GM19463 (cell line): ENCODE measurements around the gene MYO1F.
"Not testable (repeated sequence)": the region's sequence is repeated elsewhere in the genome, so short reads cannot be mapped to it uniquely, and the experiment has no call there.

ENCODE experiments used
- ATAC-seq: cut with Tn5 transposase; IDR thresholded peaks from one replicate; pipeline ENCODE4 v1.9.1; 2021; ENCODE audit warnings: mild to moderate bottlenecking, moderate library complexity; ENCODE audit not compliant: unreplicated experiment

Gene MYO1F

DNA sequence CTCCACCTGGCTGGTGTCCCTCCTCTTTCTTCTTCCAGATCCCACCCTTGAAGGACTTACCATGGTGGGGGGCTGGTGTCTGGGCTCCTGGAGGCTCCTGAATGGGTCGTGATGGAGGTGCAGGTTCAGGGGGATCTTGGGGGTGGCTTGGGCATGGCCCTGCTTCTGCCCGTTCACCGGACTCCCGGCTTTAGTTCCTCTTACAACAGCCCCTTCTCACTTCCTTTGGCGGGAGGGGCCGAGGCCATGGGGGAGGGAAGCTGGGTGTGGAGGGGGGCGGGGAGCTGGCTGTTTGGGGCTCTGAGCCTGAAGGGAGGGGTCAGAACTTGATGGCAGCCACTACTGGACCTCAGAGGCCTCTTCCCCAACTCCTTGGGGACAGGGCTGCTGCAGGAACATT, at the start of gene MYO1F:
MYO1F (minus strand) TSS at position 196 of the 400 bp plus-strand sequence; CDS start at position 63, 133 bp downstream.
- no peak for ATAC-seq

DNA sequence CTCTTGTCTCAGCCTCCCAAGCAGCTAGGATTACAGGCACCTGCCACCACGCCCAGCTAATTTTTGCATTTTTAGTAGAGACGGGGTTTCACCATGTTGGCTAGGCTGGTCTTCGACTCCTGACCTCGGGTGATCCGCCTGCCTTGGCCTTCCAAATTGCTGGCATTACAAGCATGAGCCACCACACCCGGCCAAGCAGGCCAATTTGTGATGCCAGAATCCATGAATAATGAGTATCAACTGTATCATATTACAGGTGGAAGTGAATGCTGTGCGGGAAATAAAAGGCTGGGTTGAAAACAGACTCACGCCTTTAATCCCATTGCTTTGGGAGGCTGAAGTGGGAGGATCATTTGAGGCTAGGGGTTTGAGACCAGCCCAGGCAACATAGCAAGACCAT, 49.6 kb upstream of the MYO1F start:
- no peak for ATAC-seq

DNA sequence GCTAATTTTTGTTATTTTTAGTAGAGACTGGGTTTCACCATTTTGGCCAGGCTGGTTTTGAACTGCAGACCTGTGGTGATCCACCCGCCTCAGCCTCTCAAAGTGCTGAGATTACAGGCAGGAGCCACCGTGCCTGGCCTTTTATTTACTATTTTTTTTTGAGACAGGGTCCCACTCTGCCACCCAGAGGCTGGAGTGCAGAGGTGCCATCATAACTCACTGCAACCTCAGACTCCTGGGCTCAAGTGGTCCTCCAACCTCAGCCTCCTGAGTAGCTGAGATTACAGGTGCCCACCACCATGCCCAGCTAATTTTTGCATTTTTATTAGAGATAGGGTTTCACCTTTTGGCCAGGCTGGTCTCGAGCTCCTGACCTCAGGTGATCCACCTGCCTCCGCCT, 45.6 kb upstream of the MYO1F start:
- not testable (repeated sequence) for ATAC-seq

DNA sequence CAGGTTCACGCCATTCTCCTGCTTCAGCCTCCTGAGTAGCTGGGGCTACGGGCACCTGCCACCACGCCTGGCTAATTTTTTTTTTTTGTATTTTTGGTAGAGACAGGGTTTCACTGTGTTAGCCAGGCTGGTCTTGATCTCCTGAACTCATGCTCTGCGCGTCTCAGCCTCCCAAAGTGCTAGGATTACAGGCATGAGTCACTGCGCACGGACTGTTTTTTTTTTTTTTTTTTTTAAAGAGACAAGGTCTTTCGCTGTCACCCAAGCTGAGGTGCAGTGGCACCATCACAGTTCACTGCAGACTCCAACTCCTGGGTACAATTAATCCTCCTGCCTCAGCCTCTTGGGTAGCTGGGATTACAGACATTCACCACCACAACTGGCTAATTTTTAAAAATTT, 41.5 kb upstream of the MYO1F start:
- no peak for ATAC-seq

DNA sequence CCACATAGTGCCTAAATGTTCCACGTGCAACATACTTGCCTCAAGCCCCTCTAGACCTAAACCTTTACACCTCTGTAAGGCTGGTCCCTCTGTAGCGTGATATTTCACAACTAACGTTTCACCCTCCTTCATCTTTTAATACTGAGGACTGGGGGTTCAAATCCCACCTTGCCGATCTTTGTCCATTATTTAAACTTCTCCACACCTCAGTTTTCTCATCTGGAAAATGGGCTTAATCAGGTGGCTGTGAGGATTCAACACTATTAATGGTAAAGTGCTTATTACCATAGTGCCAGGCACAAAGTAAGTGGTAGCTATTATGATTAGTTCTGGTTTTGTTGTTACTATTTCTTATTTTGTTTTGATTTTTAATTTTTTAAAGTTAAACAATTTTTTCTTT, 40.7 kb upstream of the MYO1F start:
- no peak for ATAC-seq

DNA sequence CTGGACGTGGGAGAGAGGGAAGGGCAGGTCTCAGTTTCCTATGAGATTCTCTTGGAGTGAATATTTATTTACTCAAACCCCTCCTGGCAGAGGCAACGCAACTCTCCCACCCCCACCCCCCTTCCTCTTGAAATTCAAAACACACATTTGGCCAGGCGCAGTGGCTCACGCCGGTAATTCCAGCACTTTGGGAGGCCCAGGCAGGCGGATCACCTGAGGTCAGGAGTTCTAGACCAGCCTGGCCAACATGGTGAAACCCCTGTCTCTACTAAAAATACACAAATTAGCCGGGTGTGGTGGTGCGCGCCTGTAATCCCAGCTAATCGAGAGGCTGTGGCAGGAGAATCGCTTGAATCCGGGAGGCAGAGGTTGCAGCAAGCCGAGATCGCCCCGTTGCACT, 40.1 kb upstream of the MYO1F start:
- ATAC-seq = not testable (repeated sequence)

DNA sequence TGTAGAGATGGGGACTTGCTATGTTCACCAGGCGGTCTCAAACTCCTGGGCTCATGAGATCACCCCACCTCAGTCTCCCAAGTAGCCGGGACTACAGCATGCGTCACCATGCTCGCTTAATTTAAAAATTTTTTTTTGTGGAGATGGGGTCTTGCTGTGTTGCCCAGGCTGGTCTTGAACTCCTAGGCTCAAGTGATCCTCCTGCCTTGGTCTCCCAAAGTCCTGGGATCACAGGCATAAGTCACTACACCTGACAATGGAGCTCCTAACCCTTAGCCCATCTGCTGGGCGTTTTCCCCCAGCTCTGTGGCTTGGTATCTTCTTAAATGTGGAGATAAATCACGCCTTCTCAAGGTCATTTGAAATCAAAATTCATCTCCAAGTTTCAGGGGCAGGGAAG, 39.6 kb upstream of the MYO1F start:
- no peak for ATAC-seq

DNA sequence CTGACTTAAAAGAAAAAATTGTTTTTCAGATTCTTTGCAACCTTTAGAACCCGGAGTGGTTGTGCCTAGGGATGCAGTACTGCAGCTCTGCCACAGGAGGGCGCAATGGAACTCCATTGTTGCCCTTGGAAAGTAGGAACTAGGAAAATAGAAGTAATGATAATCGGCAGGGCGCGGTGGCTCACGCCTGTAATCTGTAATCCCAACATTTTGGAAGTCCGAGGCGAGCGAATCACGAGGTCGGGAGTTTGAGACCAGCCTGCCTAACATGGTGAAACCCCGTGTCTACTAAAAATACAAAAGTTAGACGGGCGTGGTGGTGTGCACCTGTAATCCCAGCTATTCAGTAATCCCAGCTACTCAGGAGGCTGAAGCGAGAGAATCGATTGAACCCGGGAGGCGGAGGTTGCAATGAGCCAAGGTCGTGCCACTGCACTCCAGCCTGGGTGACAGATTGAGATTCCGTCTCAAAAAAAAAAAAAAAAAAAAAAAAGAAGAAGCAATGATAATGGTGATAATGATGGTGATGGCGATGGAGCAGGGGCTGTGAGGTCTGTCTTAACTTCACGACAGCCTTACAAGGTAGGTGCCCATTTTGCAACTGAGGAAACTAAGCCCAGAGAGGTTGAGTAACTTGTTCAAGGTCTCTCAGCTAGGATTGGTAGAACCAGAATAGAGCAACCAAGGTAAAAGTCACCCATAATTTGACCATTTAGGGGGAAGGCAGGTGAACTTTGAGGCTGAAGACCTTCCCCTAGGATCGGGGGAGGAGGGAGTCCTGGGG, 38.8 kb upstream of the MYO1F start:
- no peak for ATAC-seq

DNA sequence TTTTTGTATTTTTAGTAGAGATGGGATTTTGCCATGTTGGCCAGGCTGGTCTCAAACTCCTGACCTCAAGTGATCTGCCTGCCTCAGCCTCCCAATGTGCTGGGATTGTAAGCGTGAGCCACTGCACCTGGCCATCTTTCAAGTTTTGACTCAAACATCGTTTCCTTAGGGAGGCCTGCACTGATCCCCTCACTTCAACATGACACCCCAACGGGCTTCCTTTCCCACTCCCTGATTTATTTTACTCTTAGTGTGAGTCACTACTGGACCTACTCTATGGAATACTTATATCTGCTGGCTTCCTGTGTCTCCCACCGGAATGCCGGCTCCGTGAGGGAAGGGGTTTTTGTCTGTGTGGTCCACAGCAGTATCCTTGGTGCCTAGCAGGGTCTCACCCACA, 37.8 kb upstream of the MYO1F start:
- no peak for ATAC-seq

DNA sequence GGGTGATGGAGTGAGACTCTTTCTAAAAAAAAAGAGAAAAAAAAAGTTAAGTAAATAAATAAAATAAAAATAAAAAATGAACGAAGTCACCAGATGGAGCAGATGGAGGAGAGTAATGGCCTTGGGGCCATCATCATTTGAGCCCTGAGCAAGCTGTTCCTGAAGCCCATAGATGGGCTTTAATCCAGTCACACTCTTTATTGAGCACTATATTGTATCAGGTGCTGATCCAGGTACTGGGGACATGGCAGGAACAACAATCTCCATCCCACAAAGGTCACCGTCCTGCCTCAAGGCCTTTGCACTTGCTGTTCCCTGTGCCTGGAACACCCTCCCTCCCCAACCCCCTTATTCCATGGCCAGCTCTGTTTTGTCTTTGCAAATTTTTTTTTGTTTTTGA, 37.2 kb upstream of the MYO1F start:
- ATAC-seq = no peak

DNA sequence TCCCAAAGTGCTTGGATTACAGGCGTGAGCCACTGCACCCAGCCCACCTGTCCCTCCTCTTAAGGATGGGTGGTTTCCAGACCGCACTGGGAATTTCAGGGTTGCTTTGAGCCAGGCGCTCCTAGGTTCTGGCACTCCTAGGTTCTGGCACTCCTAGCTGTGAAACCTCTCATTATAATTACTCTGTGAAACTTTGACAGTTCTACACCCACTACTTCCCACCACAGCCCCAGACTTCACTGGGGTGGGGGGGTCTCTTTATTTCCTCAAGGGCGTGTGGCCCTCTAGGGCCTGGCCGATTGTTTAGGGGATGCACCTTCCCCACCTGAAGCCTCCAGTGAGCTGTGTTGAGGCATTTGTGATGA, 35.5 kb upstream of the MYO1F start:
- ATAC-seq = no peak

DNA sequence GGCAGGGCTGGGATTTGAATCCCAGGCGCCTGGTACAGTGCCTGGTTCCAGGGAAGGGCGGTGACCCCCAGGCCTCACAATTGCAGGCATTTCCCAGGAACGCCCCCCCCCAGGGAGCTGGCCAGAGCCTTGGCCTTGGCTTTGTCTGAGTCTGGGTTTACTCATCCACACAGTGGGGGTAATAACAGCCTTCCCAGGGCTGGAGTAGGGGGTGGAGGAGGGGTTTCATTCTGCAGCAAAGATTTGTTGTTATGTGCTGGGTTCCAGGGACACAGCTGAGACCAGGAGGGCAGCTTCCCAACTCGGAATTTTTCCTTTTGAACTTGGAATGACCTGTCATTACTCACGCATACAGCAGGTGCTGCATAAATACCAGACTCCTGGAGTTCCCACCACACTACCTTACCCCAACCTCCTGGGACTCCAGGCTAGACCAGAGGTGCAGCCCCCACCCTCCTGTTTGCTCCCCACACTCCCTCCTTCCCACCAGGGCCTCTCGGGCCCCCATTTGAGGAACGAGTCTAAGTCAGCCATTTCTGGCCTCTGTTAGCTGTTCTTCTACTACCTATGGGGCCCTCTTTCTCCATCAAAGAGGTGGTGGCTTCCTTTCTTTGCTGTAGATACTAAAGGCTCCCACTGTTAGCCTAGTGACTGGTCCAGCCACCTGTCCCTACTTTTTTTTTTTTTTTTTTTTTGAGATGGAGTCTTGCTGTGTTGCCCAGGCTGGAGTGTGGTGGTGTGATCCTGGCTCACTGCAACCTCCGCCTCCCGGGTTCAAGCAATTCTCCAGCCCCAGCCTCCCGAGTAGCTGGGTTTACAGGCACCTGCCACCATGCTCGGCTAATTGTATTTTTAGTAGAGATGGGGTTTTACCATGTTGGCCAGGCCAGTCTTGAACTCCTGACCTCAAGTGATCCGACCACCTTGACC, 34.9 kb upstream of the MYO1F start:
- no peak for ATAC-seq

DNA sequence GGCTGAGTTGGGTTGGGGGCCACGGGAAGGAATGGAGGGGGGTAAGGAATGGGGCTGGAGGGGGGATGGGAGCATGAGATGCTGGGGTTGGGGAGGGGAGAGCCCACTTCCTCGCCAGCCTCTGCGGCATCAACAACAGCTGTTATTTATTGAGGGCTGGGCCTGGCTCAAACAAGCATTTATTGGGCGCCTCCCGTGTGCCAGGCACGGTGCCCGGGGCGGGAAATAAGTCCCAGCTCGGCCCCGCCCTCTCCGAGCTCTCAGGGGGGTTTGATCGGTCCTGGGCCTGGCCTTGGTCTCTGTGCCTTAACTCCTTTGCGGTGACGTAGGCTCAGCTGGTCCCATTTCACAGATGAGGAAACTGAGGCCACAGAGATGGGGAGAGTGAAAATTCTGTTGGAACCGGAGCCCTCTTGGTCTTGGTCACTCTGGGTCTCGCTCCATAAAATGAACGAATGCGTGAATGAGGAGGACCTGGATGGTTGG, 34.2 kb upstream of the MYO1F start:
- ATAC-seq = no peak

DNA sequence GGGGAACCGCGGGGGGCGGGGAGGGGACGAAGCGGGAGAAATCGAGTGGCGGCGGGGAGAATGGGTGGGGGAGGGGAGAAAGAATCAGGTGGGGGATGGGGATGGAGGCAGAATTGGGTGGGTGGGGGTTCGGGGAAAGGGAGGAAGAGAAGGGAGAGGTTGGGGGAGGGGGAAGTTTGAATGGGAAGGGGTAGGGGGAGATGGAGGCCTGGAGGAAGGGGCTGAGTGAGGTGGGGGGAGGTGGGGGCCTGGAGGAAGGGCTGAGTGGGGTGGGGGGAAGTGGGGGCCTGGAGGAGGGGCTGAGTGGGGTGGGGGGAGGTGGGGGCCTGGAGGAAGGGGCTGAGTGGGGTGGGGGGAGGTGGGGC, 33.7 kb upstream of the MYO1F start:
- no peak for ATAC-seq

DNA sequence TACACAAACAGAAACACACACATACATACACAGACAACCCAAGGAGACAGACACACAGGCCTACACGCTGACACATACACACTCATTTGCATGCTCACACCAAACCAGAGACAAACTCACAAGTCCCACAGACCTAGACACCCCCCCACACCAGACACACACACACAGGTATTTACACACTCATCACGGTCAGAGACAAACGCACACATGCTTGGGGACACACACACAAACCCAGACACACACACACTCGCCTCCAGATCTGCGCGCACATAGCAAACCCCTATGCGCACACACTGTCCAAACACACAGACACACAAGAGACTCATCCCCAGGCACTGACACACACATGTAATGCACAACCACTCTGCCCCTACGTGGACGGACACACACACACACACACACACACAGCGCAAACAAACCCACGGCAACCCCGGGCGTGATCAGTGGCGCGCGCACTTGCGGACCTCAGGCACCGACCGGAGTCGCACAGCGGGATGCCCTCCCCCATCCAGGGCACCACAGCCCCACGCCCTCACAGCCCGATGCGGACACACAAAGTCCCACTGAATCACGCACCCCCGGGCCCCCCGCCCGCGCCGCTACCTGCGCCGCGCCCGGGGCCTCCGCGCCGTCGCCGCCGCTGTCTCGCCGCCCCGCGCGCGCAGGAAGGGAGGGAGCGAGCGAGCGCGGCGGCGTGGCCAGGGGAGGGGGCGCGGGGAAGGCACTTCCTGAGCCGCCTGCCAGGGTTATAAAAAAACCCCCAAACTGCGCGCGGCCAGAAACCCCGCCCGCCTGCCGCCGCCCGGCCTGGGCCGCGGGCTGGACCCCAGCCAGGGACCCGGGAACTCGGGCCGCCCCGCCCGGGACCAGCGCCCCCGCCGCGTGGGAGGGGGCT, 33.0 kb upstream of the MYO1F start, which contains the start of gene ADAMTS10:
ADAMTS10 (minus strand) TSS at position 675 of the 895 bp plus-strand sequence. CDS start 5,005 bp downstream, outside the sequence.
- no peak for ATAC-seq

DNA sequence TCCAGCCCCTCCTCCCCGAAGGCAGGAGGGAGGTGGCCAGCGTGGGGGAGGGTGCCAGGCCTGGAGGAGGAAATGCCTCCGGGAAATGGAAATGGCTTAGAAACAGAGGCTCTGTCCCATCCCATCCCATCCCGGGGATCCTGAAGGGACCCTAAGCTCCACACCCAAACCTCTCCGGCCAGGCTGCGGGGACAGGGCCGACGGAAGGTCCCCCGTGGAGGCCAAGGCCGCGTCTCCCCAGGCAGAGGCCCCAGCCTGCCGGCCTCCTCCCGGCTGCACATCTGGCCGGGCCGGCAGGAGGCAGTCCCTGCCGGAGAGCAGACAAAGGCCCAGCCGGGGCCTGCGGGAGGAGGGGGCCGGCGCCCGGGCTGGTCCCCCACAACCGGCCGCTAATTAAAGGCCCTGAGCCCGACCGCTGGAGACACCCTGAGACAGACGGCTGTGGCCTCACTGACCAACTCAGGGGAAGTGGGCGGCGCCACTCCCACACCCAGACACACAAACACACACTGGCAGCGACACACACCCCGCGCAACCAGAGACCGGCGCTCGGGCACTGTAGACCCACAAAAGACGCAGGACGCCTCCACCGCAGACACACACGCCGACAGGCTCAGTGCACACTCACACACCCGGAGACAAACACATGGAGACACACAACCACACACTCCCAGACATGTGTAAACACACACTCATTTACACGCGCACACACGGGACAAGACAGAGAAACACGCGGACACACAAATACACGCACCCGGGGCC, 32.2 kb upstream of the MYO1F start:
- ATAC-seq = no peak

DNA sequence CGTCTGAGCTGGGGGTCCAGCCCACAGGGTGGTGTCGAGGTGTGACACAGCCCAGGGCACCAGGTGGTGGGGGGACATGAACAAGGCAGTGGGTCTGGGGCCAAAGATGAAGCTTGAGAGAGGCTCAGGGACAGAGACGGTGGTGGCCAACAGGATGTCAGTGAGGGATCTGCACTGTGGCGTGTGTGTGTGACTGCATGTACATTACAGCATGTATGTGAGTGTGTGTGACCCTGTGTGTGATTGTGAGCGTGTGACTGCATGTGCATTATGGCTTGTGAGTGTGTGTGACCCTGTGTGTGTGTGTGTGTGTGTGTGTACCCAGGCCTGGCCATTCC, 31.7 kb upstream of the MYO1F start:
- no peak for ATAC-seq

DNA sequence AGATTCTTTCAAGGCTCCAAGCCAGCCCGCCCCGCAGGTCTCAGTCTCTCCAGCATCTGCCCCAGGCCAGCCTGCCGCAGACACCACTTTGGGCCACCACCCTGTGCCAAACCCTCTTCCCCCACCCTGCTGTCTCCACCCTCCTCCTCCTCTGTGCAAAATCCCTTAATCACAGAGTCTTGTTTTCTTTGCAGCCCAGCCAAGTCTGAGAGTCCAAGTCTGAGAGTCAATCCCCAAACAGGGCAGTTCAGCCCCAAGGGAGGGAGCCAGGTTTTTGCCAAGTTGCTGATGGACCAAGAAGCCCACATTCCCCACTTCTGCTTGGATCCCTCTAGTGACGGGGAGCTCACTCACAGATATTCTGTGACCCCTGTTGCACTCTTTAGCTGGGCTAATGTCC, 30.1 kb upstream of the MYO1F start:
- ATAC-seq = no peak

DNA sequence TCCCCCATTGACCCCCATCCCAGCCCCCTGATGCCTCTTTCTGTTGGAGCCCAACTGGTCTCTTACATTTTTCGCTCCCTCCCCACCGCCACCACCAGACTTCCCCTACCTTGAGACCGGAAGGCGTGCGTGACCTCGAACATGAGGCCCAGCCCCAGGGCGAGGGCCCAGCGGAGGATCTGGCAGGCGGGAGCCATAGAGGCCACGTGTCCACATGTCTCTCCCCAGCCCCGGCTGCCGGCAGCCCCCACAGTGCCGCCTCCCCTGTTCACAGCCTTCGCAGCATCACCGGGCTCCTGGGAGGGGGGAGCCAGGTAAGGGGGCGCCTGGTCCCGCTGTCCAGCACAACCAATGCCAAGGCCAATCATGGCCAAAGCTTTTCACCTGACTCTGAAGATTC, 28.3 kb upstream of the MYO1F start:
- ATAC-seq = no peak

DNA sequence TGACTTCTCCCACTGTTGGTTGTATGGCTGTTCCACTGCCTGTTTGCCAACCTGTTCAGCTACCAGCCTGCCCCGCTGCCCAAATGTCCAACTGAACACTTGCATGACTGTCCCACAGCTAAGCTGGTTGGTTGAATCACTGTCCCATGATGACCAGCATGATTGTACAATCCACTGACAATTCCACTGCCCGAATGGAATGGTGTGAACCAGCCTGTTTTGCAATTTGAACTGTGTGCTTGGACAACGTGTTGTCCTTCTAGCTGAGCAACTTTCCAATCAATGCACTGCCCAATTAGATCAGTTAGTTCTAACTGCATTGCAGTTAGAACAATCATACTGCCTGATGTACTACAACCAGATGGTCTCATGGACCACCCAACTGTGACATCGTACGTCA, 24.6 kb upstream of the MYO1F start:
- ATAC-seq = no peak
